Epidermal melanocyte (primary cell): ENCODE measurements around the gene TPP2.

Source experiments
- DNase-seq: peaks from one replicate; pipeline ENCODE4 v3.0.0; 2011; ENCODE audit warnings: low spot score; ENCODE audit not compliant: insufficient read length

TPP2 gene

GRCh38 chr13:102654756-102655155 is 58.0 kb downstream of the TPP2 start:
- no peak for DNase-seq

- DNase-seq = no peak
Observed at GRCh38 chr13:102657630-102658029, 60.8 kb downstream of the TPP2 start.

GRCh38 chr13:102658660-102659059 is 61.9 kb downstream of the TPP2 start:
- DNase-seq = no peak

GRCh38 chr13:102659168-102659713 is 62.5 kb downstream of the TPP2 start:
- DNase-seq = no peak

GRCh38 chr13:102667023-102667422 is 70.2 kb downstream of the TPP2 start:
- no peak for DNase-seq

GRCh38 chr13:102667911-102668310 is 71.1 kb downstream of the TPP2 start:
- no peak for DNase-seq

GRCh38 chr13:102670130-102670529 is 73.3 kb downstream of the TPP2 start:
- DNase-seq = no peak

- DNase-seq = no peak
Observed at GRCh38 chr13:102675115-102675514, 78.3 kb downstream of the TPP2 start.

GRCh38 chr13:102677122-102677521 is 80.3 kb downstream of the TPP2 start:
- DNase-seq = no peak

GRCh38 chr13:102678339-102679107 is 81.7 kb downstream of the TPP2 start:
- DNase-seq = no peak

GRCh38 chr13:102679449-102680132 is 82.8 kb downstream of the TPP2 start:
- DNase-seq = no peak

GRCh38 chr13:102680133-102680717 is 83.4 kb downstream of the TPP2 start:
- DNase-seq = no peak

- DNase-seq = no peak
Observed at GRCh38 chr13:102680842-102681740, 84.3 kb downstream of the TPP2 start.

- no peak for DNase-seq
Observed at GRCh38 chr13:102682211-102682610, 85.4 kb downstream of the TPP2 start.

GRCh38 chr13:102682727-102683126 is 85.9 kb downstream of the TPP2 start:
- no peak for DNase-seq

- no peak for DNase-seq
Observed at GRCh38 chr13:102683637-102684036, 86.9 kb downstream of the TPP2 start.

- DNase-seq = no peak
Observed at GRCh38 chr13:102686024-102686423, 89.2 kb downstream of the TPP2 start.

- no peak for DNase-seq
Observed at GRCh38 chr13:102687520-102687919, 90.7 kb downstream of the TPP2 start.

GRCh38 chr13:102688306-102688973 is 91.7 kb downstream of the TPP2 start:
- no peak for DNase-seq

- DNase-seq = no peak
Observed at GRCh38 chr13:102690883-102691282, 94.1 kb downstream of the TPP2 start.

GRCh38 chr13:102692491-102692826 is 95.7 kb downstream of the TPP2 start:
- DNase-seq = no peak
